ENCODE results near the gene CCM2.

GRCh38 chr7:45060295-45060694 lies 60.3 kb downstream of the CCM2 start:
- no peak for TF ChIP-seq CTCF (IDR thresholded peaks at IDR 0.05; ENCODE audit: poor library complexity, severe bottlenecking)
- no peak for TF ChIP-seq TAF1 (IDR thresholded peaks at IDR 0.05; ENCODE audit: low read depth)
- TF ChIP-seq POLR2AphosphoS5 (IDR thresholded peaks at IDR 0.05), result no peak
- TF ChIP-seq EZH2 (IDR thresholded peaks at IDR 0.05; ENCODE audit: borderline replicate concordance, insufficient read depth, low read length, poor library complexity, severe bottlenecking), result no peak
- TF ChIP-seq EP300 (conservative IDR thresholded peaks at IDR 0.05; ENCODE audit: poor library complexity, severe bottlenecking), result no peak
- no peak for TF ChIP-seq RAD21 (conservative IDR thresholded peaks at IDR 0.05)
- no peak for TF ChIP-seq SMC3 (conservative IDR thresholded peaks at IDR 0.05; ENCODE audit: poor library complexity)
